PC-9 (cell line): ENCODE results near the gene P2RX5.

Source experiments
- CTCF ChIP-seq: fragments of 200-600 bp; sonication (generic); conservative IDR thresholded peaks from 2 replicates; pipeline ENCODE4 v1.6.1; 2017; ENCODE audit warnings: mixed run types, antibody characterized with exemption, mild to moderate bottlenecking, moderate library complexity
- EZH2 ChIP-seq: fragments of 200-600 bp; sonication (generic); IDR thresholded peaks from 2 replicates; pipeline ENCODE4 v1.8.0; 2017; ENCODE audit warnings: antibody characterized with exemption, low read depth

- TF ChIP-seq CTCF (no peak), EZH2 (no peak)
These were observed 17.0 kb upstream of the P2RX5 start for GRCh38 chr17:3712811-3713463.
